Posterior cingulate gyrus (tissue), 11 donors: ENCODE data around the gene CCDC149.

ENCODE experiments used
- DNase-seq, 10 donors: peaks; one replicate each; pipeline versions ENCODE4 v3.0.0 to v3.0.0-alpha.2; 2020 to 2021; ENCODE audit warnings: mixed read lengths in 3 of 10
- intact Hi-C: fragments of 100-400 bp; cut with DNase I; formaldehyde crosslinking; loops from one replicate; pipeline ENCODE4 v1.15.1; 2023

CCDC149 gene

GRCh38 chr4:24763631-24764297 lies 149.1 kb downstream of the CCDC149 start:
- intact Hi-C loops: no loop called here
- DNase-seq: no peak
